Endothelial cell of umbilical vein (primary cell): ENCODE data around the gene TNNT3. TPM values are rescaled to one million over a fixed set of nuclear protein-coding genes. Genes with fewer than 3 reads are reported as not detected.

Source experiments
- BruUV-seq: library from RNA; stranded (reverse); fragments of 400-500 nt; replicated peaks from 2 replicates; lab custom pipeline; 2021; lab: Mats Ljungman, UMichigan
- CTCF ChIA-PET: fragments of 300-600, 350-600 bp; sonication (Branson Sonifier 250); formaldehyde crosslinking; loops from one replicate; lab custom pipeline; 2021; ENCODE audit warnings: antibody characterized with exemption, inconsistent platforms; lab: Charles Lee
- POLR2A ChIA-PET: fragments of 300-600, 350-600 bp; sonication (Branson Sonifier 250); formaldehyde crosslinking; loops from one replicate; lab custom pipeline; 2021; ENCODE audit warnings: antibody characterized with exemption, inconsistent platforms; lab: Charles Lee
- DNase-seq: peaks from one replicate; pipeline ENCODE4 v3.0.0-alpha.2; 2011; ENCODE audit warnings: low read depth, low spot score
- FAIRE-seq: peaks from 2 replicates; lab custom pipeline; 2011; peaks lifted over from hg19 to GRCh38; lab: Jason Lieb, UNC
- H2AFZ ChIP-seq: 2 replicates; pipeline ENCODE4 v1.6.0; 2012; ENCODE audit warnings: low read depth, low read length, control low read depth, inconsistent platforms
- H3K27ac ChIP-seq: 2 replicates; pipeline ENCODE4 v1.5.1; 2011; ENCODE audit warnings: low read depth, mild to moderate bottlenecking, control low read depth, low read length, moderate library complexity; ENCODE audit not compliant: insufficient read depth
- H3K27me3 ChIP-seq, 2 experiments: 2 replicates each; pipeline versions ENCODE4 v1.6.0 to v1.6.1; 2011; ENCODE audit warnings: low read length in 2 of 2, mixed read lengths in 1 of 2; ENCODE audit not compliant: control insufficient read depth in 2 of 2, insufficient read depth in 2 of 2
- H3K36me3 ChIP-seq, 2 experiments: 2 replicates in 1 of 2; 3 replicates in 1 of 2; pipeline ENCODE4 v1.5.1; 2011; ENCODE audit warnings: low read length in 2 of 2, mild to moderate bottlenecking in 1 of 2, moderate library complexity in 1 of 2; ENCODE audit not compliant: control insufficient read depth in 2 of 2, insufficient read depth in 2 of 2; ENCODE audit errors: extremely low read depth in 1 of 2
- H3K4me1 ChIP-seq: 3 replicates; pipeline ENCODE4 v1.5.1; 2011; ENCODE audit warnings: mild to moderate bottlenecking, low read length; ENCODE audit not compliant: control insufficient read depth, insufficient read depth; ENCODE audit errors: extremely low read depth
- H3K4me2 ChIP-seq: 2 replicates; pipeline ENCODE4 v1.6.1; 2011; ENCODE audit warnings: low read length, control low read depth, mixed read lengths; ENCODE audit not compliant: insufficient read depth
- H3K4me3 ChIP-seq, 3 experiments: fragments of 200-600 bp in 1 of 3; sonication (generic), shearing (Covaris generic) in 1 of 3; replicated peaks in 1 of 3; 2 replicates each; pipeline ENCODE4 v1.5.1; 2011 to 2016; ENCODE audit warnings: control low read depth in 3 of 3, low read length in 3 of 3, mild to moderate bottlenecking in 2 of 3, inconsistent platforms in 1 of 3, low read depth in 1 of 3, moderate library complexity in 1 of 3; ENCODE audit not compliant: insufficient read depth in 1 of 3
- H3K79me2 ChIP-seq: 2 replicates; pipeline ENCODE4 v1.6.0; 2012; ENCODE audit warnings: low read length, inconsistent platforms; ENCODE audit not compliant: control insufficient read depth, insufficient read depth
- H3K9ac ChIP-seq: replicated peaks from 2 replicates; pipeline ENCODE3; 2011; ENCODE audit warnings: low read length, control low read depth; ENCODE audit not compliant: insufficient read depth; ENCODE audit errors: extremely low read depth
- H3K9me1 ChIP-seq: replicated peaks from 3 replicates; pipeline ENCODE4 v1.6.0; 2011; ENCODE audit warnings: mild to moderate bottlenecking, low read length; ENCODE audit not compliant: control insufficient read depth, insufficient read depth; ENCODE audit errors: extremely low read depth
- H3K9me3 ChIP-seq: replicated peaks from 2 replicates; pipeline ENCODE4 v1.5.1; 2012; ENCODE audit warnings: low read length, inconsistent platforms; ENCODE audit not compliant: control insufficient read depth, insufficient read depth
- H4K20me1 ChIP-seq: replicated peaks from 2 replicates; pipeline ENCODE3; 2011; ENCODE audit warnings: mild to moderate bottlenecking, low read length; ENCODE audit not compliant: control insufficient read depth, insufficient read depth; ENCODE audit errors: extremely low read depth
- CTCF ChIP-seq, 2 donors: IDR thresholded peaks; 1 replicate in 1 of 2; 2 replicates in 1 of 2; pipeline ENCODE4 v1.5.1; 2011; ENCODE audit warnings: low read length in 2 of 2, mild to moderate bottlenecking in 2 of 2, moderate library complexity in 2 of 2, control low read depth in 1 of 2, inconsistent platforms in 1 of 2, low read depth in 1 of 2; ENCODE audit not compliant: insufficient read depth in 1 of 2; ENCODE audit errors: extremely low read depth in 1 of 2
- EZH2 ChIP-seq: IDR thresholded peaks from 2 replicates; pipeline ENCODE4 v1.6.1; 2012; ENCODE audit warnings: borderline replicate concordance, low read depth, mild to moderate bottlenecking, moderate library complexity, low read length, inconsistent platforms; ENCODE audit not compliant: severe bottlenecking
- FOS ChIP-seq: IDR thresholded peaks from 2 replicates; pipeline ENCODE4 v1.6.1; 2011; ENCODE audit warnings: mild to moderate bottlenecking, low read length, moderate library complexity, borderline replicate concordance; ENCODE audit not compliant: insufficient read depth
- GATA2 ChIP-seq: IDR thresholded peaks from 2 replicates; pipeline ENCODE4 v1.7.0; 2011; ENCODE audit warnings: low read depth, mild to moderate bottlenecking, moderate library complexity, mixed read lengths, low read length; ENCODE audit not compliant: insufficient read length, insufficient read depth
- JUN ChIP-seq: IDR thresholded peaks from 2 replicates; pipeline ENCODE4 v1.6.1; 2011; ENCODE audit warnings: borderline replicate concordance, low read depth; ENCODE audit not compliant: insufficient read length, insufficient read depth
- MAX ChIP-seq: IDR thresholded peaks from 2 replicates; pipeline ENCODE4 v1.6.1; 2011; ENCODE audit not compliant: insufficient read depth, insufficient read length
- MYC ChIP-seq: IDR thresholded peaks from one replicate; pipeline ENCODE4 v1.6.1; 2011; ENCODE audit warnings: mild to moderate bottlenecking, low read depth, low read length
- POLR2A ChIP-seq: IDR thresholded peaks from 2 replicates; pipeline ENCODE4 v1.6.1; 2012; ENCODE audit warnings: low read depth, mild to moderate bottlenecking, control low read depth, low read length
- POLR2AphosphoS5 ChIP-seq: IDR thresholded peaks from 2 replicates; pipeline ENCODE4 v1.6.1; 2012; ENCODE audit warnings: low read depth, mild to moderate bottlenecking, control low read depth, low read length, moderate library complexity; ENCODE audit not compliant: insufficient read depth
- dilution Hi-C: fragments of 300-500 bp; cut with MboI; formaldehyde crosslinking; loops from one replicate; pipeline ENCODE4 v1.15.0; 2019; ENCODE audit warnings: low sequenced_read_pairs; ENCODE audit not compliant: extremely low pct_ligation_motif_present
- intact Hi-C: fragments of 100-400 bp; cut with micrococcal nuclease; formaldehyde crosslinking; loops from one replicate; pipeline ENCODE4 v1.10.0; 2022
- polyA plus RNA-seq, 4 experiments: library from polyadenylated mRNA; depleted of rRNA in 3 of 4; stranded (reverse) in 3 of 4; unstranded in 1 of 4; fragments of >200 nt; gene quantifications; 2 replicates each; pipeline versions ENCODE4 v1.2.1 to v1.2.3, GENCODE V29; 2011 to 2012; ENCODE audit warnings: missing spikeins in 1 of 4
- total RNA-seq: library from RNA; stranded (reverse); gene quantifications from 2 replicates; pipeline ENCODE4 v1.2.3, GENCODE V29; 2021

TNNT3 gene
- total and polyA plus RNA-seq, 2 donors (not counting 3 experiments of a cell fraction or from before 2014, with no cell fraction given): not detected

DNA sequence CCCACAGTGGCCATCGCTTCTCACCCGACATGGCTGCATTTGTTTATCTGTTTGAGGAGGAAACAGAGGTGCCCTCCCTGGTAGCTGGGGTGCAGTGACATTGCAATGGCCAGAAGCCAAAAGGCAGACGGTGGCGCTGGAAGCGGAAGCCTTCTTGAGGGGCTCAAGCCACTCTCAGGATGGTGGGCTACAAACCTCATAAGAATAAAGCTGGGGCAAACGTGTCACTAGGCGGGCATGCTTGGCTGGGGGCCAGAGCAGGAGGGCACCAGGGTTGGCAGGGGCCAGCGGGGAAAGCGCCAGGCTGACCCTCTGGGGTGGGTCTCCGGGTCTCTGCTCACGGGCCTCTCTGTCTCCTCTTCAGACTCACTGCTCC, 12.6 kb downstream of the TNNT3 start:
- Histone ChIP-seq H4K20me1 (no peaks in the 10 kb centered on the region), H3K79me2 (no peaks in the 10 kb centered on the region), H3K27ac (no peak overlapping the region), H3K9me3 (no peaks in the 10 kb centered on the region), H3K9me1 (no peaks in the 10 kb centered on the region), H3K9ac (no peak overlapping the region), H3K36me3 (no peaks in the 10 kb centered on the region), H3K4me2 (no peak overlapping the region), H3K4me1 (no peaks in the 10 kb centered on the region), H3K27me3 (no peaks in the 10 kb centered on the region), H2AFZ (no peak overlapping the region), H3K4me3 (no peak overlapping the region)
- TF ChIP-seq POLR2A: no peak
- TF ChIP-seq EZH2: no peak
- TF ChIP-seq CTCF (IDR thresholded peaks at IDR 0.05; ENCODE audit: extremely low read depth in 1 of 2, insufficient read depth in 1 of 2, low read depth in 1 of 2, low read length in 2 of 2): no peak
- no peak for TF ChIP-seq GATA2
- TF ChIP-seq POLR2AphosphoS5: no peak
- TF ChIP-seq FOS: no peak
- TF ChIP-seq JUN: no peak
- TF ChIP-seq MAX: no peak
- TF ChIP-seq MYC: no peak
- no TSS peak for BruUV-seq
- dilution Hi-C loops (no loop called here), intact Hi-C loops (no loop called here)
- DNase-seq: no peak
- no peak for FAIRE-seq
- CTCF ChIA-PET: no interaction called here
- POLR2A ChIA-PET: no interaction called here
